T47D (cell line): Measurements from ENCODE around the gene AJAP1.
"Not testable (repeated sequence)": the region's sequence is repeated elsewhere in the genome, so short reads cannot be mapped to it uniquely, and the experiment has no call there.

ENCODE experiments used
- DNase-seq, 2 experiments: peaks; one replicate each; pipeline versions ENCODE4 v3.0.0 to v3.0.0-alpha.2; 2011 to 2012; ENCODE audit warnings: low read depth in 1 of 2, low spot score in 1 of 2
- JUND ChIP-seq: IDR thresholded peaks from 2 replicates; pipeline ENCODE4 v1.6.1; 2012; ENCODE audit warnings: low read depth
- in situ Hi-C: cut with HindIII; loops from 2 replicates; pipeline ENCODE4 v1.10.0; 2016; ENCODE audit warnings: low sequenced_read_pairs, low pct_unique_long_range_greater_than_20kb

AJAP1 gene

GRCh38 chr1:4653796-4654725 is at the start of gene AJAP1:
Gene AJAP1 (plus strand): TSS chr1:4654609. CDS start chr1:4655426, 817 bp downstream.
- in situ Hi-C loops, result no loop called here
- DNase-seq, result no peak
- no peak for TF ChIP-seq JUND

GRCh38 chr1:4605158-4605557 is 49.3 kb upstream of the AJAP1 start:
- in situ Hi-C loops, result no loop called here
- TF ChIP-seq JUND, result no peak
- DNase-seq, result no peak

- in situ Hi-C loops, result no loop called here
- DNase-seq, result no peak
- TF ChIP-seq JUND, result no peak
These were observed 42.7 kb upstream of the AJAP1 start for GRCh38 chr1:4611563-4612341.

GRCh38 chr1:4612991-4613390 is 41.4 kb upstream of the AJAP1 start:
- DNase-seq, result no peak
- no peak for TF ChIP-seq JUND
- in situ Hi-C loops, result no loop called here

GRCh38 chr1:4613606-4614370 is 40.6 kb upstream of the AJAP1 start:
- no peak for TF ChIP-seq JUND
- in situ Hi-C loops, result no loop called here
- DNase-seq, result no peak

- no peak for DNase-seq
- in situ Hi-C loops, result no loop called here
- TF ChIP-seq JUND, result no peak
These were observed 39.9 kb upstream of the AJAP1 start for GRCh38 chr1:4614371-4615137.

- no peak for TF ChIP-seq JUND
- in situ Hi-C loops, result no loop called here
- no peak for DNase-seq
These were observed 39.3 kb upstream of the AJAP1 start for GRCh38 chr1:4615138-4615470.

- TF ChIP-seq JUND, result no peak
- no peak for DNase-seq
- in situ Hi-C loops, result no loop called here
These were observed 38.9 kb upstream of the AJAP1 start for GRCh38 chr1:4615501-4615900.

GRCh38 chr1:4616831-4617465 is 37.5 kb upstream of the AJAP1 start:
- no peak for DNase-seq
- TF ChIP-seq JUND, result no peak
- in situ Hi-C loops, result no loop called here

GRCh38 chr1:4617506-4617905 is 36.9 kb upstream of the AJAP1 start:
- in situ Hi-C loops, result no loop called here
- DNase-seq, result no peak
- TF ChIP-seq JUND, result no peak

GRCh38 chr1:4618827-4619226 is 35.6 kb upstream of the AJAP1 start:
- DNase-seq, in situ Hi-C loops: not testable (repeated sequence)
